Stomach (tissue), 9 donors: ENCODE measurements around the gene KIF2A. TPM values are rescaled to one million over a fixed set of nuclear protein-coding genes. Genes with fewer than 3 reads are reported as not detected.

Experiments
- DNase-seq, 2 donors: peaks; one replicate each; pipeline versions ENCODE4 v3.0.0 to v3.0.0-alpha.2; 2013 to 2019
- H3K27ac ChIP-seq, 5 donors: fragments of 200-600 bp in 4 of 5; sonication (generic) in 4 of 5; one replicate each; pipeline ENCODE4 v1.5.1; 2013 to 2019; ENCODE audit warnings: mild to moderate bottlenecking in 1 of 5, moderate library complexity in 1 of 5
- H3K27me3 ChIP-seq, 3 donors: fragments of 200-600 bp; sonication (generic); one replicate each; pipeline ENCODE4 v1.5.1; 2017 to 2019; ENCODE audit warnings: mixed run types in 1 of 3
- H3K36me3 ChIP-seq, 4 donors: fragments of 200-600 bp; sonication (generic); 1 replicate in 3 of 4; 2 replicates in 1 of 4; pipeline ENCODE4 v1.5.1; 2016 to 2019
- H3K4me1 ChIP-seq, 4 donors: fragments of 200-600 bp; sonication (generic); one replicate each; pipeline ENCODE4 v1.5.1; 2016 to 2019
- H3K4me3 ChIP-seq, 4 donors: fragments of 200-600 bp; sonication (generic) in 3 of 4; one replicate each; pipeline ENCODE4 v1.5.1; 2016 to 2019; ENCODE audit warnings: mild to moderate bottlenecking in 1 of 4
- H3K9me3 ChIP-seq, 4 donors: fragments of 200-600 bp; sonication (generic); one replicate each; pipeline ENCODE4 v1.5.1; 2016 to 2019
- EP300 ChIP-seq: sonication (generic); formaldehyde crosslinking; IDR thresholded peaks from one replicate; pipeline ENCODE4 v1.6.1; 2017; ENCODE audit warnings: antibody characterized with exemption
- POLR2A ChIP-seq, 4 donors: fragments of 450-650 bp; IDR thresholded peaks; one replicate each; pipeline ENCODE4 v1.6.1; 2016; ENCODE audit warnings: antibody characterized with exemption in 4 of 4, control low read depth in 2 of 4, mild to moderate bottlenecking in 1 of 4, moderate library complexity in 1 of 4
- POLR2AphosphoS5 ChIP-seq, 3 donors: sonication (generic); formaldehyde crosslinking; IDR thresholded peaks; one replicate each; pipeline ENCODE4 v1.6.1; 2016; ENCODE audit warnings: antibody characterized with exemption in 3 of 3
- WGBS, 5 donors: extraction: QIAGEN DNeasy Blood & Tissue Kit in 3 of 5; methylation state at CpG; one replicate each; pipeline versions ENCODE4 v1.1.5 to v1.1.7; 2013 to 2018; 5-methylcytosine and 5-hydroxymethylcytosine counted together
- intact Hi-C: fragments of 100-400 bp; cut with DNase I; formaldehyde crosslinking; loops from one replicate; pipeline ENCODE4 v1.15.1; 2023; ENCODE audit warnings: low total_unique reads
- polyA plus RNA-seq, 3 donors: library from polyadenylated mRNA; stranded (reverse); fragments of 200-250 nt; gene quantifications; one replicate each; pipeline ENCODE4 v1.2.3, GENCODE V29; 2013
- total RNA-seq, 5 donors: library from RNA; depleted of rRNA; stranded (reverse); fragments of >200 nt; gene quantifications; one replicate each; pipeline versions ENCODE4 v1.1.0 to v1.2.3, GENCODE V29; 2014 to 2016
- TF ChIP-seq, protein P1 (sequence below), 7 experiments: fragments of 450-650 bp in 4 of 7; fragments of 200-600 bp in 3 of 7; sonication (generic) in 3 of 7; IDR thresholded peaks; one replicate each; pipeline ENCODE4 v1.5.1; 2016 to 2019; ENCODE audit warnings: antibody characterized with exemption in 7 of 7, control low read depth in 2 of 7, mild to moderate bottlenecking in 1 of 7
- donor health status: healthy with polysubstance abuse.
- donor health status: Bipolar disorder and iron deficiency.
- donor health status: healthy.

Gene KIF2A
- total and polyA plus RNA-seq, 8 donors: 2.6 to 61.3 (median 9.9) TPM

DNA sequence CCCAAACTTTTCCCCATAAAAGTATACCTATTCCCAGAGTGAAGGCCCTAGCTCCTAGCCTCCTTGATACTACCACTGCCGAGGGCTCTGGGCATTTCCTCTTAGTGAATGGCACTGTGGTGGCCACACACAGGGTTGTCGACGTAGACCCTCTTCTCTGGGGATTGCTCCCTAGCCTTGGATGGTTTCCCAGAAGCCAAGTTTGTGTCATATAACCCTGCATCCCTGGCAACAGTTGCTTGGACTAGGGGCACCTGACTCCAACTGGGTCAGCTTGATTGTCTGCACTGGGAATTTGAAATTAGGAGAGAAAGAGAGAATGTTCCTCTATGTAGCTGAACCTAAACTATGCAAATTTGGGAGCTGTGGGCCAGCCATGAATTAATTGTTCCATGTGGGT is 32.3 kb upstream of the KIF2A start:
- Histone ChIP-seq H3K36me3 (no peaks in the 10 kb centered on the region), H3K9me3 (no peaks in the 10 kb centered on the region), H3K27ac (no peak overlapping the region), H3K4me1 (no peaks in the 10 kb centered on the region), H3K4me3 (no peak overlapping the region), H3K27me3 (no peaks in the 10 kb centered on the region)
- intact Hi-C loops: no loop called here
- DNase-seq: no peak
- WGBS, 5 donors: 87 to 98% (median 90%) methylated on average over 3 of the region's 3 CpGs
- TF ChIP-seq POLR2AphosphoS5 (IDR thresholded peaks at IDR 0.05) (no peak), EP300 (no peak), POLR2A (IDR thresholded peaks at IDR 0.05) (no peak)
- TF ChIP-seq, protein P1, sequence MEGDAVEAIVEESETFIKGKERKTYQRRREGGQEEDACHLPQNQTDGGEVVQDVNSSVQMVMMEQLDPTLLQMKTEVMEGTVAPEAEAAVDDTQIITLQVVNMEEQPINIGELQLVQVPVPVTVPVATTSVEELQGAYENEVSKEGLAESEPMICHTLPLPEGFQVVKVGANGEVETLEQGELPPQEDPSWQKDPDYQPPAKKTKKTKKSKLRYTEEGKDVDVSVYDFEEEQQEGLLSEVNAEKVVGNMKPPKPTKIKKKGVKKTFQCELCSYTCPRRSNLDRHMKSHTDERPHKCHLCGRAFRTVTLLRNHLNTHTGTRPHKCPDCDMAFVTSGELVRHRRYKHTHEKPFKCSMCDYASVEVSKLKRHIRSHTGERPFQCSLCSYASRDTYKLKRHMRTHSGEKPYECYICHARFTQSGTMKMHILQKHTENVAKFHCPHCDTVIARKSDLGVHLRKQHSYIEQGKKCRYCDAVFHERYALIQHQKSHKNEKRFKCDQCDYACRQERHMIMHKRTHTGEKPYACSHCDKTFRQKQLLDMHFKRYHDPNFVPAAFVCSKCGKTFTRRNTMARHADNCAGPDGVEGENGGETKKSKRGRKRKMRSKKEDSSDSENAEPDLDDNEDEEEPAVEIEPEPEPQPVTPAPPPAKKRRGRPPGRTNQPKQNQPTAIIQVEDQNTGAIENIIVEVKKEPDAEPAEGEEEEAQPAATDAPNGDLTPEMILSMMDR (IDR thresholded peaks at IDR 0.05): no peak

DNA sequence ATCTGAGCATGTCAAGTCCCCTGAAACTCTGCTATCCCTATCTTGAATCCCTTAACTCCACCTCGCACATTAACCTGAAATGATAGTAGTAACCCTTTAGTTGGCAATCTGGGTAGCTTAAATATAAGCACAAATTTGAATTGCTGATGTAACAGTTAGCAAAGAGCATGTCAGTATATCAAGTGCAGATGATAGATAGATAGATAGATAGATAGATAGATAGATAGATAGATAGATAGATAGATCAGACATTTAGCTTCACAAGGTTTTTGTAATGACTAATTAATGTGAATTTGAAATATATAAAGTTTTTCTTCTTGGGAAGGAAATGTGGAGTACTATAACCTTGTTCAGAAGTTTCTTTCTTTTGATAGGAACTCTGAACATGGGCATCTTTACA is 30.4 kb upstream of the KIF2A start:
- Histone ChIP-seq H3K9me3 (no peaks in the 10 kb centered on the region), H3K27me3 (no peaks in the 10 kb centered on the region), H3K36me3 (no peaks in the 10 kb centered on the region), H3K27ac (no peak overlapping the region), H3K4me1 (no peaks in the 10 kb centered on the region), H3K4me3 (no peak overlapping the region)
- 49 to 78% (median 67%) methylated on average over 1 of the region's 1 CpG for WGBS, 5 donors
- no peak for TF ChIP-seq POLR2A (IDR thresholded peaks at IDR 0.05)
- TF ChIP-seq POLR2AphosphoS5 (IDR thresholded peaks at IDR 0.05): no peak
- TF ChIP-seq, protein P1 (IDR thresholded peaks at IDR 0.05): no peak
- TF ChIP-seq EP300: no peak
- intact Hi-C loops: no loop called here
- DNase-seq: no peak

DNA sequence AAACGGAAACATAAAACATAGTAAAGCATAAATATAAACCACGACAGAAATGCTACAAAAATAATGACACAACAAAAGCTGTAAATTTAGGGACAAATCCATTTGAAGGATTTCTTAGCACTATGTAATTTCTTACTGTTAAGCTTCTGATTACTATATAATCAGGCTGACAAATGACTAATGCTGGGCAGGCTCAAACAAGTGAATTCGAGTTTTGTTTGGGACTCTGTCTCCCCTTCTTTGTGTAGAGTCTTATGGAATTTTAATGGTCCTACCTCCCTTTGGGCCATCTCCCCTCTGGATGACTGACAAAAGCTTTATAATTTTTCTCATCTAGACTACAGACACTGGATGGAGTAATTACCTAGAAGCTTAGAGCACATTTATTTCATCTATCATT is 24.6 kb upstream of the KIF2A start:
- intact Hi-C loops: no loop called here

DNA sequence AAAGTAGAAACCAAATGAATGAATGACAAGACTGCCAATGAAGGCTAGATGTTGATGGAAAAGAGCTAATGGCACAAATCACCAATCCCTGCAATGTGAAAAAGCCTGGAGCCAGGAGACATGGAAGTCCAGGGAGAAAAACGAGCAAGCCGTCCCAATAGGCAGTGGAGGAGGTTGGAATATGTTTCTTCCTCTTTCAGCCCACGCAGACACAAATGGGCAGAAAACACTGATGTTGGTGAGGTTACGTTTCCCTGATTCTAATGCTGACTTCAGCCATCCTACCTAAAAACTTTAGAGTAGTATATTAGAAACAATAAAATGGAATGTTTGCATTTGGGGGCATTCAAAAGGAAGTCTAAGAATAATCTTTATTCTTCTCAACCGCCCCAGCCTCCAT is 23.9 kb upstream of the KIF2A start:
- Histone ChIP-seq H3K27me3 (no peaks in the 10 kb centered on the region), H3K9me3 (no peaks in the 10 kb centered on the region), H3K4me1 (no peaks in the 10 kb centered on the region), H3K27ac (no peak overlapping the region), H3K4me3 (no peak overlapping the region), H3K36me3 (no peaks in the 10 kb centered on the region)
- 49 to 65% (median 55%) methylated on average over 5 of the region's 5 CpGs for WGBS, 5 donors
- TF ChIP-seq, protein P1 (IDR thresholded peaks at IDR 0.05): no peak
- TF ChIP-seq POLR2A (IDR thresholded peaks at IDR 0.05) (no peak), EP300 (no peak), POLR2AphosphoS5 (IDR thresholded peaks at IDR 0.05) (no peak)
- no peak for DNase-seq
- intact Hi-C loops: no loop called here

More for the DNA sequence above, 24.6 kb upstream of the KIF2A start:
- Histone ChIP-seq H3K27me3 (no peaks in the 10 kb centered on the region), H3K4me3 (no peak overlapping the region), H3K36me3 (no peaks in the 10 kb centered on the region), H3K9me3 (no peaks in the 10 kb centered on the region), H3K4me1 (no peaks in the 10 kb centered on the region), H3K27ac (no peak overlapping the region)
- DNase-seq: no peak
- WGBS, 5 donors: 61 to 74% (median 65%) methylated on average over 3 of the region's 3 CpGs
- no peak for TF ChIP-seq POLR2A (IDR thresholded peaks at IDR 0.05)

DNA sequence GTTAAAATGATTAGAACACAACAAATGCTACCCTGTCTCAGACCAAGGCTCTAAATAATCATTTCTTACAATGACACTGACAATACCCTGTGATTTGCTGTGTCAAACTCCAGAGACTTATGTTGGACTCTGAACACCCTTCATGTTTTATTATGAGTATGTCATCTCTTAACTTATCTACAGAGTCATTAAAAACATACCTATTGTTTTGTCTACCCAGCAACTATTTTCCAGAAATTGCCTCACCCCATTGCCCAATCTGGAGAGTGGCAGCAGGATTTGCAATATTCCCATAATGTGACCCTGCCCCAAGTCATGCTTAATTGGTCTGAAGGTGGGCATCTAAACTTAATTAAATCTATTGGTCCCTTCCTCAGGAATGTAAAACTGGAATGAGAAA is 23.0 kb upstream of the KIF2A start:
- Histone ChIP-seq H3K36me3 (no peaks in the 10 kb centered on the region), H3K27me3 (no peaks in the 10 kb centered on the region), H3K27ac (no peak overlapping the region), H3K4me3 (no peak overlapping the region), H3K4me1 (no peaks in the 10 kb centered on the region), H3K9me3 (no peaks in the 10 kb centered on the region)
- intact Hi-C loops: no loop called here
- no peak for DNase-seq
- TF ChIP-seq, protein P1 (IDR thresholded peaks at IDR 0.05): no peak
- TF ChIP-seq POLR2AphosphoS5 (IDR thresholded peaks at IDR 0.05): no peak
- no peak for TF ChIP-seq EP300
- TF ChIP-seq POLR2A (IDR thresholded peaks at IDR 0.05): no peak
